CD4-positive, alpha-beta T cell (primary cell): ENCODE measurements around the gene EID3. TPM values are rescaled to one million over a fixed set of nuclear protein-coding genes. Genes with fewer than 3 reads are reported as not detected.

Source experiments
- ATAC-seq: fragments of 200-7000 bp; cut with Tn5 transposase; one replicate; pipeline ENCODE4 v1.10.0; 2022; ENCODE audit warnings: mild to moderate bottlenecking; ENCODE audit not compliant: poor library complexity
- CTCF ChIA-PET: fragments of 350-600 bp; sonication (Branson Sonifier 250); formaldehyde crosslinking; loops from one replicate; lab custom pipeline; 2021; ENCODE audit warnings: antibody characterized with exemption, inconsistent platforms; lab: Charles Lee
- POLR2A ChIA-PET: fragments of 350-600 bp; sonication (Branson Sonifier 250); formaldehyde crosslinking; loops from one replicate; lab custom pipeline; 2021; ENCODE audit warnings: antibody characterized with exemption, inconsistent platforms; lab: Charles Lee
- DNase-seq, 14 experiments: peaks; one replicate each; pipeline ENCODE4 v3.0.0-alpha.2; 2013 to 2020; ENCODE audit warnings: mixed read lengths in 2 of 14
- H3K27ac ChIP-seq, 2 donors: one replicate each; pipeline versions ENCODE4 v1.5.1 to v1.7.0; 2013; ENCODE audit warnings: low read length in 2 of 2, low read depth in 1 of 2, mild to moderate bottlenecking in 1 of 2
- H3K27me3 ChIP-seq, 2 experiments: 1 replicate in 1 of 2; 2 replicates in 1 of 2; pipeline versions ENCODE4 v1.6.1 to v1.7.0; 2013; ENCODE audit warnings: low read length in 2 of 2, control low read depth in 1 of 2, mild to moderate bottlenecking in 1 of 2, moderate library complexity in 1 of 2; ENCODE audit not compliant: insufficient read depth in 2 of 2, control insufficient read depth in 1 of 2
- H3K36me3 ChIP-seq: one replicate; pipeline ENCODE4 v1.6.1; 2013; ENCODE audit warnings: low read length, control low read depth; ENCODE audit not compliant: insufficient read depth
- H3K4me1 ChIP-seq: one replicate; pipeline ENCODE4 v1.6.1; 2013; ENCODE audit warnings: low read length, control low read depth; ENCODE audit not compliant: insufficient read depth
- H3K4me3 ChIP-seq: one replicate; pipeline ENCODE4 v1.5.1; 2013; ENCODE audit warnings: mild to moderate bottlenecking, low read length, moderate library complexity
- H3K9me3 ChIP-seq, 2 experiments: 1 replicate in 1 of 2; 2 replicates in 1 of 2; pipeline versions ENCODE4 v1.6.1 to v1.7.0; 2013; ENCODE audit warnings: low read length in 2 of 2, mild to moderate bottlenecking in 2 of 2, control low read depth in 1 of 2, moderate library complexity in 1 of 2; ENCODE audit not compliant: control insufficient read depth in 1 of 2, insufficient read depth in 1 of 2
- H3K27ac Mint-ChIP-seq: one replicate; pipeline ENCODE4 v1.8.0; 2020; ENCODE audit warnings: mixed read lengths
- H3K27me3 Mint-ChIP-seq: one replicate; pipeline ENCODE4 v1.8.0; 2021; ENCODE audit warnings: mixed read lengths
- H3K36me3 Mint-ChIP-seq: one replicate; pipeline ENCODE4 v1.8.0; 2021; ENCODE audit warnings: low read depth, mixed read lengths
- H3K4me1 Mint-ChIP-seq: one replicate; pipeline ENCODE4 v1.8.0; 2021; ENCODE audit warnings: low read depth, mixed read lengths
- H3K4me3 Mint-ChIP-seq: one replicate; pipeline ENCODE4 v1.8.0; 2020; ENCODE audit warnings: mild to moderate bottlenecking, mixed read lengths
- H3K9me3 Mint-ChIP-seq: one replicate; pipeline ENCODE4 v1.8.0; 2020; ENCODE audit warnings: mixed read lengths
- intact Hi-C, 2 experiments: fragments of 100-400 bp; cut with DNase I in 1 of 2; cut with micrococcal nuclease in 1 of 2; formaldehyde crosslinking; loops; one replicate each; pipeline versions ENCODE4 v1.15.1 to v1.9.0; 2023 to 2025; cut with DNase I, micrococcal nuclease
- total RNA-seq, 174 experiments: library from RNA in 2 of 174; stranded (reverse) in 2 of 174; gene quantifications; one replicate each; pipeline ENCODE4 v1.2.3 and lab custom pipeline; 2021 to 2026
- TF ChIP-seq, protein P1 (sequence below): fragments of 200-600 bp; IDR thresholded peaks from one replicate; pipeline ENCODE4 v1.8.0; 2022; ENCODE audit warnings: antibody characterized with exemption, mild to moderate bottlenecking

The EID3 gene
- total RNA-seq, 2 experiments from 2014 or later = 13.5 to 14.3 TPM

DNA sequence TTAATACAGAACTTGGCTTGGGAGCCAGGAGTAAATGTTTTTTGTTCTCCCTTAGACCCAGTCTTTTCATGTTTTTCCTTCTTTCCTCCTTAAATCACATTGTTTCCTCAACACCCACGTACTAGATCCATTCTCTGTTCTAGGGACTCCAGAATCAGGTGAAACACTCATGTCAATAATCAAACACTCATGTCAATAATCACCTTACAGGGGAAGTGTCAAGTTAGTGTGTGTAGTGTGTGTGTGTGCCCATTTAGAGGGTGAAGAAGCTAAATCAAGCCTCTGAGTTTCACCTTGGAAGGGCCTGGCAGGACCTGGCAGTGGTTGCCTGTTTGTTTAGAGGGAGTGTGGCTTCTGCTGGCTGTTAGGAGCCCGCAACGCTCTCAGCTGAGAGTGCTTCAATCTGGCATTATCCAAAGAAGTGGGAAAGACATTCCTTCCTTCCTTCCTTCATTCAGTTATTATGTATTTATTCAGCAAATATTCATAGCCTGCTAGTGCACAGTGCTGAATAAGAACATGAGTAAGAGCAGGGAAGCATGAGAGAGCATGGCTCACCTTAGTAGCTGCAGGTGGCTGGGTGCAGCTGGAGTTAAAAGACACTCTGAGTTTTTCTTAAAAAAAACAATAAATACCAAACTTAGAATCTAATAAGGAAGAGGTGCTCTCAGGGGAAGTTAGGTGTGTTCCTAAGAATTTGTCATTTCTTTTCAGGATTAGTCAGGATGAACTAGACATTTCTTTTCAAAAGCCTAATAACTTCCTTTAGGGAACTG is 17.6 kb upstream of the EID3 start:
- Histone ChIP-seq H3K27ac (peak overlapping the region in 1 of 2 donors; percentile 84), H3K27me3 (peaks cover 0 to 7% of the 10 kb centered on the region in 2 experiments), H3K4me1 (peaks cover 35% of the 10 kb centered on the region), H3K9me3 (no peaks in the 10 kb centered on the region), H3K4me3 (no peak overlapping the region), H3K36me3 (no peaks in the 10 kb centered on the region)
- DNase-seq (no peak), ATAC-seq (no peak)
- ChIA-PET CTCF (interaction anchor here (0.6 to 2.3 kb wide), 3 partner anchors 17 to 70 kb away, joined by 4 to 12 read pairs (median 8); partner anchors contain the start of gene TXNRD1), POLR2A (interaction anchor here (1.2 to 5.3 kb wide), 9 partner anchors 9 to 950 kb away, joined by 4 to 102 read pairs (median 8); partner anchors contain the start of genes APPL2, EID3, HSP90B1 and NFYB)
- TF ChIP-seq, protein P1, sequence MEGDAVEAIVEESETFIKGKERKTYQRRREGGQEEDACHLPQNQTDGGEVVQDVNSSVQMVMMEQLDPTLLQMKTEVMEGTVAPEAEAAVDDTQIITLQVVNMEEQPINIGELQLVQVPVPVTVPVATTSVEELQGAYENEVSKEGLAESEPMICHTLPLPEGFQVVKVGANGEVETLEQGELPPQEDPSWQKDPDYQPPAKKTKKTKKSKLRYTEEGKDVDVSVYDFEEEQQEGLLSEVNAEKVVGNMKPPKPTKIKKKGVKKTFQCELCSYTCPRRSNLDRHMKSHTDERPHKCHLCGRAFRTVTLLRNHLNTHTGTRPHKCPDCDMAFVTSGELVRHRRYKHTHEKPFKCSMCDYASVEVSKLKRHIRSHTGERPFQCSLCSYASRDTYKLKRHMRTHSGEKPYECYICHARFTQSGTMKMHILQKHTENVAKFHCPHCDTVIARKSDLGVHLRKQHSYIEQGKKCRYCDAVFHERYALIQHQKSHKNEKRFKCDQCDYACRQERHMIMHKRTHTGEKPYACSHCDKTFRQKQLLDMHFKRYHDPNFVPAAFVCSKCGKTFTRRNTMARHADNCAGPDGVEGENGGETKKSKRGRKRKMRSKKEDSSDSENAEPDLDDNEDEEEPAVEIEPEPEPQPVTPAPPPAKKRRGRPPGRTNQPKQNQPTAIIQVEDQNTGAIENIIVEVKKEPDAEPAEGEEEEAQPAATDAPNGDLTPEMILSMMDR = no peak
- peaks cover 13% of the 10 kb centered on the region for H3K36me3 Mint-ChIP-seq
- peaks cover 3% of the 10 kb centered on the region for H3K27me3 Mint-ChIP-seq
- peaks cover 35% of the 10 kb centered on the region for H3K4me1 Mint-ChIP-seq
- peak overlapping the region; percentile 98 for H3K4me3 Mint-ChIP-seq
- peak overlapping the region; percentile 96 for H3K27ac Mint-ChIP-seq
- intact Hi-C loops = loop anchor here (2.0 to 10.0 kb wide), 8 partner anchors 71 to 951 kb away; partner anchors contain the start of genes APPL2 (in 1 of the 2), CHST11 (in 1 of the 2), HSP90B1 (in 1 of the 2) and NT5DC3 (in 1 of the 2)
- no peaks in the 10 kb centered on the region for H3K9me3 Mint-ChIP-seq

DNA sequence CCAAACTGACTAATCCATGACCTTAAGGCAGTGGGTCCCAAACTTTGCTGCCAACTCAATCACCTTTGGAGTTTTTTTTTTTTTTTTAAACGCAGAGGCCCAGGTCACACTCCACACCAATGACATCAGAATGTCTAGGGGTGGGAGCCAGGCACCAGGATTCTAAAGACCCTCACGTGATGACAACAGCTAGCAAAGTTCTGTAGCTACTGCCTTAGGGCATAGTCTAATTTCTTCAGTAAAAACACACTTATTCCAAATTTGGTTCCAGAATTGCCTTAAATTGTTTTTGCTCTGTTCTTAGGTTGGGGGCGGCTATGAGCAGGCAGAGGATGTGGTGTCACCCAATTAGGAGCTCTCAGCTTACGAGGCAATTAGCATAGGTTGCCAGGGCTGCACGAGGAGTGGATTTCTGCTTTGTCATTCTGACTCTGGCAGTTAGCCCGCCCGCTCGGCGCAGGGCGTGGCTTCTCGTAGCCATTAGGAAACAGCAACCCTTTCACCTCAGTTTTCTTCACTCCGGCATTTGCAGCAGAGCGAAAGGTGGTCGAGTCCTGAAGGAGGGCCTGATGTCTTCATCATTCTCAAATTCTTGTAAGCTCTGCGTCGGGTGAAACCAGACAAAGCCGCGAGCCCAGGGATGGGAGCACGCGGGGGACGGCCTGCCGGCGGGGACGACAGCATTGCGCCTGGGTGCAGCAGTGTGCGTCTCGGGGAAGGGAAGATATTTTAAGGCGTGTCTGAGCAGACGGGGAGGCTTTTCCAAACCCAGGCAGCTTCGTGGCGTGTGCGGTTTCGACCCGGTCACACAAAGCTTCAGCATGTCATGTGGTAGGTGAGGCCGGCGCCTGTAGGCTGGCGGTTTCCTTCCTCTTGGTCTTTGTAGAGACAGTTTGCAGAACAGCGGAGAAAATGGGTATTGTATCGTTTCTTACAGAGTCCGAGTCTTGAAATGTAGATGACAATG is 16.7 kb upstream of the EID3 start:
- ATAC-seq = peak; percentile 84
- peaks cover 16% of the 10 kb centered on the region for H3K36me3 Mint-ChIP-seq
- DNase-seq = peak; percentile 70 to 96 (median 86)
- Histone ChIP-seq H3K36me3 (peaks cover 3% of the 10 kb centered on the region), H3K27ac (peak overlapping the region; percentile 67 to 84), H3K27me3 (peaks cover 0 to 7% of the 10 kb centered on the region in 2 experiments), H3K4me1 (peaks cover 35% of the 10 kb centered on the region), H3K9me3 (no peaks in the 10 kb centered on the region), H3K4me3 (peak overlapping the region; percentile 90)
- no peaks in the 10 kb centered on the region for H3K27me3 Mint-ChIP-seq
- H3K9me3 Mint-ChIP-seq = no peaks in the 10 kb centered on the region
- H3K4me3 Mint-ChIP-seq = peak overlapping the region; percentile 98
- ChIA-PET POLR2A (interaction anchor here (0.5 to 5.3 kb wide), 14 partner anchors 10 to 949 kb away, joined by 3 to 102 read pairs (median 6); partner anchors contain the start of genes APPL2, EID3, HSP90B1 and NFYB), CTCF (interaction anchor here (0.7 to 2.3 kb wide), 7 partner anchors 13 to 178 kb away, joined by 3 to 12 read pairs (median 4); partner anchors contain the start of genes EID3 and TXNRD1)
- H3K27ac Mint-ChIP-seq = peak overlapping the region; percentile 96
- TF ChIP-seq, protein P1 = no peak
- intact Hi-C loops = loop anchor here (5.0 to 10.0 kb wide), 7 partner anchors 71 to 951 kb away; partner anchors contain the start of genes APPL2 (in 1 of the 2), CHST11 (in 1 of the 2), HSP90B1 (in 1 of the 2) and NT5DC3 (in 1 of the 2)
- peaks cover 35% of the 10 kb centered on the region for H3K4me1 Mint-ChIP-seq
